Inflammatory macrophage treated with lipopolysaccharide for 1 hour (primary cell): ENCODE measurements around the gene ANKRD27.
"Not testable (repeated sequence)": the region's sequence is repeated elsewhere in the genome, so short reads cannot be mapped to it uniquely, and the experiment has no call there.

ENCODE experiments used
- DNase-seq, 2 donors: peaks; one replicate each; pipeline ENCODE4 v3.0.0-alpha.2; 2020 to 2022

Gene ANKRD27

DNA sequence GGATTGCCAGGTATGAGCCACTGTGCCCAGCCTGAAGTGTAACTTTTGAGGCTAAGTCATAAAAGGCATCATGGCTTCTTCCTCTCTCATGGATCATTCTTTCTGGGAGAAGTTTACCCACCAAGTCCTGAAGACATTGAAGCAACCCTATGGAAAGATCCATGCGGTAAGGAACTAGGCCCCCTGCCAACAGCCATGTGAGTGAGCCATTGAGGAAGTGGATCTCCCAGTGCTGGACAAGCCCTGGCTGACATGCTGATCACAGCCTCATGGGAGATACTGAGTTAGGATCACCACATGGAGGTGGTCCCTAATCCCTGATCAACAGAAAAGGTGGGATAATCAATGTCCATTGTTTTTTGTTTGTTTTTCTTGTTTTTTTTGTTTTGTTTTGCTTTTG, 13.3 kb upstream of the ANKRD27 start:
- DNase-seq, result no peak

DNA sequence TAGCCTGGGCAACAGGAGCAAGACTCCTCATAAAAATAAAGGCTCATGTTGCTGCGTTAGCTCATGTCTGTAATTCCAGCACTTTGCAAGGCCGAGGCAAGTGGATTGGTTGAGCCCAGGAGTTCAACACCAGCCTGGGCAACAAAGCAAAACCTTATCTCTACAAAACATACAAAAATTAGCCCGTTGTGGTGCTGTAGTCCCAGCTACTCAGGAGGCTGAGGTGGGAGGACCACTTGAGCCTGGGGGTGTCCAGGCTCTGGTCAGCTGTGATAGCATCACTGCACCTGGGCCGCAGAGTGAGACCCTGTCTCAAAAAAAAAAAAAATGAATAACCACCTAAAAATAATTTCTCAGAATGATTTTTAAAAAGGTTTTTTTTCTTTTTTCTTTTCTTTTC, 12.7 kb upstream of the ANKRD27 start:
- DNase-seq, result no peak

DNA sequence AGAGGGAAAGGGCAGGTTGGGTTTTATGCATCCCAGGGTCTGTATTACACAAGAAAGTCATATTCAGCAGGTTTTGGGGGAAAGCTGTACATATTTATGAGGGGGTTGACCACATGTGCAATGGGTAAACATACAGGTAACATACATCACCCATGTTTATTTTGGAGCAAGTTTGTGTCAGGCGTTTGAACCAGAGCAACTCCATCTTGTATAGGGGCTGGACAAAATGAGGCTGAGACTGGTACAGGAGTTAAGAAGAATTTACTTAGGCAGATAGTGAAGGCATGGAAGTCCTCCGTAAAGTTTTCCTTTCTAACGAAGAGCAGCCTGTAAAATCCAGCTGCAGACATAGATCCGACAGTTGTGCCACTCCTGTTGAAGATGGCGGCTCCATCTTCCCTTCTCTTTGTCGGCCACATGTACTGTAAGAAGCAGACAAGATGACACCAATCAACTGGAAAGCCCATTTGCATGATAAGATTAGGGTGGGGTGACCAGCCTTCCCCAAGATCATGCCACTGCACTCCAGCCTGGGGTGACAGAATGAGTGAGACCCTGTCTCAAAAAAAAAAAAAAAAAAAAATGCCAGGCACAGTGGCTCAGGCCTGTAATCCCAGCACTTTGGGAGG, 12.0 kb upstream of the ANKRD27 start:
- no peak for DNase-seq

DNA sequence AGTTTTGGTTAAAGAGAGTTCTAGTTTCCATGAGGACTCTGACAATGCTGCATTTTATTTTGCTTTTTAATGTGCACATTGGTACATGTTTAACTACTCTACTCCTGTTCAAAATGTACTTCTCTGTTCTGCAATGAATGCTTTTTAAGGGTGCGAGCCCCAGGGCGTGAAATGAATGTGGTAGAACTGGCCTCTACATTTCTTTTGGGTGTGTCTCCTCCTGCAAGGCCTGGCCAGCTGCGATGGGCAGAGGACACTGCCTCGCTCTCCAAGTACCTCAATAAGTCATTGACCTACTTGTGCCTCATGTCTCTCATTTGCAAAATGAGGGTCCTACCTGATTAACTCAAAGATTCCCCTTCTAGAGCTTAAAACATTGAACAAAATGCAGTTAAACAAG, 7.3 kb upstream of the ANKRD27 start:
- no peak for DNase-seq

DNA sequence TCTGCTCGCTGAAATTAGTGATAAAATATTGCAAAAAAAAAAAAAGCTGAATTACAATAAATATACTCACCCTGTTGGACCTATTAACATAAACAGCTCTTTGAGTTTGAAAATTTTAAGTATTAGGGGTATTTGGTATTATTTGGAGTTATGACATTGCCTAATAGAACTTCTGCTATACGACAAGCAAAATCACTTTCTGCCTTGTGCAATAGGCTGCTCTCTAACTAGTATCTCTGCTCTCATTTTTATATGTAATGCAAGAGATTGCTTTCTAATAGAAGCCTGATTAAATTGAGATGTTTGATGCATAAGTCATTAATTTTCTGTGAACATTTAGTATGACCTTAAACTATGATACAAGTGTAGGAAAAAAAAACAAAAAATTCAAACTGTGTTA, 6.0 kb upstream of the ANKRD27 start:
- DNase-seq, result peak in 1 of 2 donors; percentile 26

DNA sequence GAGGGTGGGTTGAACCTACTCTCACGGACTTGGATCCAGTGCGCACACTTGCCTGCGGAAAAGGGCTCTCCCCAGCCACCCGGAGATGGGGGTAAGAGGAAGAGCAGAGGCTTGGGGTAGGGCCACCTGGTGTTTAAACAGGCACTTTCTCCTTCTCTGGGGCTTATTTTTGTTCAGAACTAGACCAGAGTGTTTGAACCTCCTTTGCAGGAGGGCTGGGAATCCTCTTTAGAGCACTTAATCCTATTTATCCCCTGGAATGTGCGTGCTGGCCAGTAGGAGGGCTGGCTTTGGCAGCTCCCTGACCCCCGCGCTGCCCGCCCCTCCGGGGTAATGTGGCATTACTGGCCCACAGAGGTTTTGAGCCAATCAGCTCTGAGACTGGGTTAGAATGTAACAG, 2.7 kb upstream of the ANKRD27 start:
- DNase-seq, result no peak

DNA sequence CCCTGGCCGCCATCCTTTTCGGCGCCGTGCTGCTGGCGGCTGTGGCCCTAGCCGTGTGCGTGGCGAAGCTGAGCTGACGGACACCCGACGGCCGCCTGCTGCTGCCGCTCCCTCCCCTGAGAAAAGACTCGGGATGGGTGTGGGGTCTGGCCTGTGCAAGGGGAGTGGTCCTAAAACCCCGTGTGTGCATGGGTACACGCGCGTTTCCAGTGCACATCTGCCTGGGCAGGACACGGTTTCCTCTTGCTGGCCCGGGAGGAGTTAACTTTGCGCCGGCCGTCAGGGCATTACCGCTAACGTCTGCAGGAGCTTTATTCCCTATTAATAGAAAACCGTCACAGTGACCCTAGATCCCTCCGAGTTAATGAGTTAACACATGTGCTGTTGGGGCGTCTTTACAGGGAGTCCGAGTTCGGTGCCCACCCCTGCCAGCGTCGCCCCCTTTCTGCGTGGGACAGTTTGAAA, 1.9 kb upstream of the ANKRD27 start:
- no peak for DNase-seq

DNA sequence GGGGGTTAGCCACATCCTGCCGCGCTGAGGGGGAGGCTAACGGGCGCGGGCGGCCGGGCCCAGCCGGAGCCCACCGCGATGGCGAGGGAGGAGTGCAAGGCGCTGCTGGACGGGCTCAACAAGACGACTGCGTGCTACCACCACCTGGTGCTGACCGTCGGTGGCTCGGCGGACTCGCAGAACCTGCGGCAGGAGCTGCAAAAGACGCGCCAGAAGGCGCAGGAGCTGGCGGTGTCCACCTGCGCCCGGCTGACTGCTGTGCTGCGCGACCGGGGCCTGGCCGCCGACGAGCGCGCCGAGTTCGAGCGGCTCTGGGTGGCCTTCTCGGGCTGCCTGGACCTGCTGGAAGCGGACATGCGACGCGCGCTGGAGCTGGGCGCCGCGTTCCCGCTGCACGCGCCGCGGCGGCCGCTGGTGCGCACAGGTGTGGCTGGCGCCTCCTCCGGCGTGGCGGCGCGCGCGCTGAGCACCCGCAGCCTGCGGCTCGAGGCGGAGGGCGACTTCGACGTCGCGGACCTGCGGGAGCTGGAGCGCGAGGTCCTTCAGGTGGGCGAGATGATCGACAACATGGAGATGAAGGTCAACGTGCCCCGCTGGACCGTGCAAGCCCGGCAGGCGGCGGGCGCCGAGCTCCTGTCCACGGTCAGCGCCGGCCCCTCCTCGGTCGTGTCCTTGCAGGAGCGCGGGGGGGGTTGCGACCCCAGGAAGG, 1.4 kb upstream of the ANKRD27 start:
- no peak for DNase-seq

DNA sequence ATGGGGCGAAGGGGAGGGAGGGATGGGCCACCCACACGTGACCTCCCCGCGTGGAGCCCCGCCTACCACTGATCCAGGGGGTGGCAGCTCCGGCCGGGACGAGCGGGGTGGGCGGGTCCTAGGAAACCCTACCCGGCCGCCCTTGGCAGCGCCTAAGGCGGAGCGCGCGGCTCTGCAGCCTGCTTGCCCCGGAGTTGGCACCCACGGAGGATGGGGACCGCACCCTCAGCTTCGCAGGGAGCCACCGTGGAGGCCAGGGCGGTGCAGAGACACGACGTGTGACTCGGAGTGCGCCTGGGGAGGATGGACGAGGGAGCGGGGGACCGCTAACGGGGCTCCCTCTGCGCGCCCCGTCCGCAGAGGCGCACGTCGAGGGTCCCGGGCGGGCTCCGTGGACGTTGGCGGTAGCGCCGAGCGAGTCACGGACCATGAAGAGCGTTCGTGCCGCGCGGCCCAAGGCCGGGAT, 773 bp upstream of the ANKRD27 start, which contains the start of gene RGS9BP:
TSS of gene RGS9BP (plus strand) at position 129 of the 466 bp plus-strand sequence. CDS start 416 bp downstream, outside the sequence.
- peak; percentile 58 to 66 for DNase-seq

DNA sequence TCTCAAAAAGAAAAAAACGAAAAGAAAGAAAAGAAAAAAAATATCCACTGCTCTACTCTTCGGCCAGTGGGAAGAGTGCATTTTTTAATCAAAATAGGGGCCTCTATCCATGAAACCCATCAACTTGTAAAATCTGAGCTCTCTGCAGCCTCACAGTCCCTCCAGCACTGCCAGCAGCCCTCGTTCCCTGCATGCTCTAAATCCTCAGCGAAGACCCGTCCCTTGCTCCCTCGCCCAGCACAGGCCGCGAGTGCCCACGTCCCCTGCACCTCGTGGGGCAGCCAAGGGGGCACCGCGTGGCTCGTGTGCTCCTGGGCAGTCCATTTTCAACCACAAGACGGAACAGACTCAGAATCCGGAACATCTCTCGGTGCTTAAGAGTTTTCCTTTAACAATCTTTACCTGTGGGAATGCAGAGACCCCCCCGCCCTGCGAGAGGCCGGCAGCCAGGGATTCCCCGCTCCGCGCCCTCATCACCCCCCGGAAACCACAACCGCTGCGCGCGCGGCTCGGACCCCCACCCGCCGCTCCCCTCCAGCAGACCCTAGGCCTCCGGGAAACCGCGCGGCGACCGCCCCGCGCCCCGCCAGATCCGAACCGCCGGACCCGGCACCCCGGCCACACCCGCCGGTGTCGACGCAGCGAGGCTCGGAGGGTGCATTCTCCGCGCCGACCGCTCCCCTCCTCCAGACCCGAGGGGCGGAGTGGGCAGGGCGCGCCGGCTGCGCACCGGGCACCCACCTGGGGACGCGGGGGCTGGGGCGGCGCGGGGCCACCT, 638 bp downstream of the ANKRD27 start:
- DNase-seq, result no peak

DNA sequence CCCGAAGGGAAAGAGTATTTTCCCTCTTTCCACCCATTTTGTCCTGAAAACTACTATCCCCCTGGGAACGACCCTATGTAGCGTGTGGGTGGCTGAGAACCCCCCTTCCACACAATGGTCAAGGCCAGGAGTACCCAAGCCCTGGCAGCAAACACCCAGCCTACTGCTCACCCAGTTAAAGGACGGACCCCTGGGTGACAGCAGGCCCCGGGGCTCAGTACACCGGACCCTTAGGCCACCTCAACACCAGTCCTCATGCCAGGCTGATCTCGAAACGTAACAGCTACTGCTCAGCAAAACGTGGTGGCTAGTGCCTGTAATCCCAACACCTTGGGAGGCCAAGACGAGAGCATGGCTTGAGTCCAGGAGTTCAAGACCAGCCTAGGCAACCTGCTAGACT, 1.4 kb downstream of the ANKRD27 start:
- DNase-seq, result no peak

DNA sequence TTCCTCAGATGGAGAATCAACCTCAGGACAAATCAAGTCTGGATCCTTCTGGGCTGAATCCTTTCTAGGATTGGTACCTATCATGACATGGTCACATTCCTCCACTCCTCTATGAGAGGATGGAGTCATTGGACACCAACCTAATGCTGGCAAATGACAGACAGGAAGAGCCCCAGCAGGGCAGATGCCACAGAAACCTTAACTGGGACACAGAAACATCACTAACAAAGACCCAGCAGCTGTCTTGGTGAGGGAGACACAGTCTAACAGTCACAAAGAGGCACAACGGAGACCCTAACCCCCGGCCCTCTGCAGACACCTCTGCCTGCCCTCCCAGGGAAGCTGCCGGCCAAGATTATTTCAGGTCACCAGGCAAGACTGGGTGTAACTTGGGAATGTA, 2.1 kb downstream of the ANKRD27 start:
- DNase-seq, result no peak

DNA sequence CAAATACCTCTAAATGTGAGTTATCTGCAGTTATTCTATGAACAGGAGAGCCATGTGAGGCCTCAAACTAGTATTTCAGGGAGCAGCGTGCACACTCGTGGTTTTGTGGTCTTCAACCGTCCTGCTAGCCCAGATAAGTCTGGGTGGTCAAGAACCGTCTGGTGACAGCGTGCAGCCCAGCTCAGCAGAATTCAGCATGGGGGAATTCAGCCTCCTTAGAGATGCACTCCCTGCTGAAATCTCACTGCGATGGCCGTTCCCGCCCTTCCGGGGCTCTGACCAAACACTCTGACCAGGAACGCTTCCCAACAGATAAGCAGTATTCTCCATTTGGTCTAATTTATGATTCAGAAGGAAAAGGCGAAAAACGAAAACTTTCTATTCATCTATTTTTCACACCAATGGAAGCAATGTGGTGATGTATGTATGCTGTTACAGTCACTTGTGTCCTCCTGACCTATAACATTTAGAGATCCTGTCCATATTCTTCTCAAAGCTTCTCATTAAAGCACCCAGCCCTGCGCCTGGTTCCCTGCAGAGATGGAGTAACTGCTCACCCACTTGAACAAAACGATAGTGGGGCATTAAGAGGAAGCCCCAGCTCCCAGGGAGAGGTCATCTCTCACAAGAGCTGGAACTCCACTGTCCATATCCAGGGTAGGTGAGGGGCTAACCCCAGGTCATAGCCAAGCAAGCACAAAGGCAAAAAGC, 2.9 kb downstream of the ANKRD27 start:
- DNase-seq, result no peak

DNA sequence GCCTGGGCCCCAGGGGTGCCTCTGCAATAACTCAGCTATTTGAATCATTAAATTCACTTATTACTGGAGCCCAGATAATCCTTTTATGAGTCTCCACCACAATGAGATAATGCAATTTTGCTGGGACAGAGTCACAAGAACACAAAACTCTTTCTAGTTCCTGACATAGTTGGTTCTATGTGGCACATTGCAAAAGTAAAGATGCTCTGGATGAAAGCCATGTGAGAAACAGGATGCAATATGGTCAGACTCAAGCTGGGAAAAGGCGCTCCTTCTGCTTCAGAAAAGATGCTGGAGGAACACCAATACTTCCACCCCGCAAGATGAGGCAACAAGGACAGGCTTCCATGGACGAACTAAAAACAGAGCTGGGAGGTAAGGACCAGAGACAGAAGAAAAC, 5.7 kb downstream of the ANKRD27 start:
- no peak for DNase-seq

DNA sequence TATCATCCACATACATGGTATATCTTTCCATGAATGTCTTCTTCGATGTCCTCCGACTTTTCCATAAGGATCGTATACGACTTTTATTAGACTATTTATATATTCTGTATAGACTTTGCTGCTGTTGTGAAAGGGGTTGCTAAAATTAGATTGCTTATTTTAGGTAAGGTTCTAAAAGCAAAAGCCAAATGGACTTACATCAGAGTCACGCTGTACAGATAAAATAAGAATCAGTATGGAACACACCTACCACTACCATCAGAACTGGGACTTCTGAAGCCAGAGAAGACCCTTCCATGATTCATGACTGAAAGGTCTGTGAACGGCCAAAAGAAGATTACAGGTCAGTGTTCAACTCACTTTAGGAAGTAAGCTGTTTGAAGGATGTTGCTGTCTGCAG, 8.9 kb downstream of the ANKRD27 start:
- DNase-seq, result no peak

DNA sequence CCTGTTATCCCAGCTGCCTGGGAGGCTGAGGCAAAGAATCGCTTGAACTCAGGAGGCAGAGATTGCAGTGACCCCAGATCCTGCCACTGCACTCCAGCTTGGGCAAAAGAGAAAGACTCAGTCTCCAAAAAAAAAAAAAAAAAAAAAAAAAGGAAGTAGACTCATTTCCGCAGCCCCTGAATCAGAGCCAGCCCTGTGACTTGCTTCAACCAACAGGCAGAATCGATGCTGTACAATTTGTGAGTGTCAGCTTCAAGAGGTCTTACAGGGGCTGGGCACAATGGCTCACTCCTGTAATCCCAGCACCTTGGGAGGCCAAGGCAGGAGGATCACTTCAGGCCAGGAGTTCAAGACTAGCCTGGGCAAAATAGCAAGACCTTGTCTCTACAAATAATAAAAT, 12.8 kb downstream of the ANKRD27 start:
- DNase-seq, result peak; percentile 54 to 67

DNA sequence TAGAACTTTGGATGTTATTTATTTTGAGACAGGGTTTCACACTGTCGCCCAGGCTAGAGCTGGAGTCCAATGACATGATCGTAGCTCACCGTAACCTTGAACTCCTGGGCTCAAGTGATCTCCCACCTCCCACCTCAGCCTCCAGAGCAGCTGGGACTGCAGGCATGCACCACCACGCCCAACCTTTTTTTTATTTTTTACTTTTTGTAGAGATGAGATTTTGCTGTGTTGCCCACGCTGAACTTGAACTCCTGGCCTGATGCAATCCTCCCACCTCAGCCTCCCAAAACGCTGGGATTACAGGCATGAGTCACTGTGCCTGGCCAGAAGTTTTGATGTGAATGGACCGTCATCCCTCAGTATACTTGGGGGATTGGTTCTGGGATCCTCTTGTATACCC, 13.7 kb downstream of the ANKRD27 start:
- peak in 1 of 2 donors; percentile 55 for DNase-seq

DNA sequence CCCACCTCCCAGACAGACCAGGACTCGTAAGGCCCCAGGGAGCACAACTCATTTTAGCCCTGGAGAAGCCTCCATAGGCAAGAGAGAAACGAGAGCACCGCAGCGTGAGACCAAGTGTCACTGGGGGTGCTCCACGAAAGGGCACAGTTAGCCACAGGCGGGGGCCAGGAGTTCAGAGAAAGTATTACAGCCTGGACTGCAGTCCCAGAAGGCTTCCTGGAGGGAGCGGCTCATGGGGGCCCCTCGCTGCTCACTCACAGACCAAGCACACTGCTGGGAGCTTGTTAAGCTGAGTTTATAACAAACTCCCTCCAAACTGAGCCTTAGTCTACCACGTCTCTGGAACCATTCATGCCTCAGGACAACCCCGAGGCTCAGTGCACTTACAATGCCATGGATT, 16.5 kb downstream of the ANKRD27 start:
- DNase-seq, result no peak

DNA sequence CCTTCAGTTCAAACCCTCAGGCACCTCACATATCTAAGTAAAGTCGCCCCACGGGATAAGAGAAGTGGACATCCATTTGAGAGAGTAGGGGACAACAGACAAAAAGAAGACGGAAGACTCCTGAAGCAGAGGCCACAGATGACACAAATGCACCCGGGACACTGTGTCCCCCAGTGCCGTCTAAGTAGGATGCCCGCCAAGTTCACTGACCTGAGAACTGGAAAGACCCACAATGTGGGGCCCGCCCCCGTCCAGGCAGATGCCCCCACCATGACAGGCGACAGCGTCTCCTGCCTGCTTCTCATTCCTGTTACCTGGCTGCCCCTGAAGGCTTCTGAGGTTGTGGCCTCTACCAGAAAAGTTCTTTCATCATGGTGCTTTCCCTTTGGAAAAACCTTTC, 16.9 kb downstream of the ANKRD27 start:
- DNase-seq, result no peak

DNA sequence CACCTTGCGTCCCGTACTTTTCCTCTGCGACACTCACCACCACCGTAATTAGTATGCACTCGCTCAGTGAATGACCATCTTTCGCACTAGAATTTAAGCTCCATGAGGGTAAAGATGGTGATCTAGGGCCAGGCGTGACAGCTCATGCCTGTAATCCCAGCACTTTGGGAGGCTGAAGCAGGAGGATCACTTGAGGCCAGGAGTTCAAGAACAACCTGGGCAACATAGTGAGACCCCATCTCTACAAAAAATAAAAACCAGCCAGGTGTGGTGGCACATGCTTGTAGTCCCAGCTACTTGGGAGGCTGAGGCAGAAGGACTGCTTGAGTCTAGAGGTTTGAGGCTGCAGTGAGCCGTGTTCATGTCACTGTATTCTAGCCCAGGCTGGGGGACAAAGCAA, 18.6 kb downstream of the ANKRD27 start:
- DNase-seq, result not testable (repeated sequence)

DNA sequence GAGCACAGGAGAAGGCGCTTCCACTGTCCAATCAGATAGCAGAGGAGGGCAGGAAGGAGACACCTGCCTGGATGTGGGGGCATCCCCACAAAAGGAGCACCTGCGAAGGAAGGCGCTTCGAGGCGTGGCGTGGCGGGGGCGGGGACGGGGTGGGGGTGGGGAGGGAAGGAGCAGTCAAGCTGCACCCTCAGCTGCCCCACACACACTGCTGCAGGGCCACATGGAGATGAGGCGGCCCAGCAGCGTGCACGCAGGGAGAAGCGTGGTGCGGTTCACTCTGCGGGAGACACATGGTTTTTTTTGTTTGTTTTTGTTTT, 21.4 kb downstream of the ANKRD27 start:
- DNase-seq, result no peak

DNA sequence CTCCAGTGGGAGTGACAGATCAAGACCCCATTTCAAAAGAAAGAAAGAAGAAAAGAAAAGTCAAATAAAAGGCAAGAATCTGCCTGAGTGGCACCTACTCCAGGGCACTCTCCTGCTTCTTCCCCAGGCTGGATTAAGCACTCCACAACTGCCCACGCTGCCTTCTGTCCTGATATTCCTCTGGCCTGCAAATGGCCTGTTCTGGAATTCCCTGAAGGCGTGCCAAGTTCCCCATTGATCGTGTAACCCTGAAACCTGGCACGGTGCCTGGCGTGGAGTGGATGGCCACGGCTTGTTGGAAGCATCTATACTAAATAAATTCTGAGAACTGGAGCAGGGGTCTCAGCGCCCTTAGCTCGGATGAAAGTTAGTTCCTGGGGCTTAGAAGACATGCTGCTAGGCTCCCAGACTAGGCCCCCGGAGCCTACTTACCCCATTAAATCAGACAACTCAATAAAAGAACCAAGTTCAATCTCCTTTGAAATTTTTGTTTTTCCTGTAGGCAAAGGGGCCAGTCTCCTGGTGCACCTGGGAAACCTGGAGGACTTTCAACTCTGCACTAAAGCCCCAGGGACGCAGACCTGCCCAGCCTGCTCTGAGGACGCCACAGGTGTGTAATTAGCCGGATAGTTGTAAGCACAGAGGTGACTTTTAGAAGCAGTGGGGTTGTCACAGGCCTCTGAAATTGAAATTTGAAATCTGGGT, 21.9 kb downstream of the ANKRD27 start:
- DNase-seq, result peak in 1 of 2 donors; percentile 27

DNA sequence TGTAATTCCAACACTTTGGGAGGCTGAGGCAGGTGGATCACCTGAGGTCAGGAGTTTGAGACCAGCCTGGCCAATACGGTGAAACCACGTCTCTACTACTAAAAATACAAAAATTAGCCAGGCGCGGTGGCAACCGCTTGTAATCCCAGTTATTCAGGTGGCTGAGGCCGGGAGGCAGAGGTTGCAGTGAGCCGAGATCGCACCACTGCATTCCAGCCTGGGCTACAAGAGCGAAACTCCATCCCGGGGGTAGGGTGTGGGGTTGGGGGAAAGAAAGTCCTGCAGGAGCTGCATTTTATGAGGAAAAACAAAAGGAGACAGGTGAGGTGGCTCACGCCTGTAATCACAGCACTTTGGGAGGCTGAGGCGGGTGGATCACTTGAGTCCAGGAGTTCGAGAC, 22.6 kb downstream of the ANKRD27 start:
- DNase-seq, result not testable (repeated sequence)
